ENCODE results near the gene SMYD2. TPM values are rescaled to one million over a fixed set of nuclear protein-coding genes. Genes with fewer than 3 reads are reported as not detected.

SMYD2 gene
- polyA plus RNA-seq, 4 donors, result 41.0 to 53.3 (median 46.1) TPM

DNA sequence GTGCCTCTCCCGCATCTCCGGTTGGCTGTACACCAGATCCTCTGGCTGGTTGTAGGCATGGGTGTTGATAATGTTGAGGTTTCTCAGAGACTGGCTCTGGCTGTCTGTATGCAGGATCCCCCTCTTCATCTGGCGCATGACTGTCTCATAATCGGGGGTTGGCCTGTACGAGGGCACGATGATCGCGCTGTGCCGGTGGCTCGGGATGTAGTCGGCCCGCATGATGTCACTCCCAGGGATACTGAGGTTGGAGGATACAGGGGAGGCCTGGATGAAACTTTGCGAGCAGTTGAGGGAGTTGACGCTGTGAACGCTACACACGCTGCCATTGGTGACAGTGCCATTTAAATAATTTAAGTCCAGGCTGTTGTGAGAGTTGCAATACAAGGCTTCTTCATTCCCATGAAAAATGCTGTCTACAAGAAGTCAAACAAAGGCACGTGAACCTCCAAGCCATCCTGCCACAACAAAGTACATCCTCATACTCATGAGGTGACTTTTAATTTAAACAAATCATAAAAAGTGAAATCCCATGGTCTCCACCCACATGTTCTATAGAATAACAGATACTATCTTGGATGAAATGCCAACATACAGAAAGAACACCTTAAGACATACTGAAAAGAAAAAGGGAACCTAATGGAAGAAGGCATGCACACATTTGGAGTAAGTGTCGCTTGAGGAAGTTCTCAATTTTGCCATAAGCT is 103.6 kb downstream of the SMYD2 start:
- DNase-seq (ENCODE audit: low read depth in 4 of 4, low spot score in 2 of 4), result no peak

DNA sequence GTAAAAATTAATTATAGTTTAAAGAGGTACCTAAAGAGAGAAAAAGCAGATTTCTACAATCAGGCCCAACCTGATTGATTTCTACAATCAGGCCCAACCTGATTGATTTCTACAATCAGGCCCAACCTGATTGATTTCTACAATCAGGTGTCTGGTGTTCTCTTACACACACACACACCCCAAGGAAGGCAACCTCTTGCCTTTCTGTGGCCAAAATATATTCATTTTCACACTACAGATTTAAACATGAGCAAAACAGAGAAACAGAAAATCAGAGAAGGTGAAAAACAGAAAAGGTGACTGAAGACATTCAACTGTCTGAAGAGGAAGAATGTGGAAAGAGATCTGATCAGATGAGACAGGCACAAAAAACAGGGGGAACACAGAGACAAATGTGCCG is 104.5 kb downstream of the SMYD2 start:
- DNase-seq (ENCODE audit: low read depth in 4 of 4, low spot score in 2 of 4), result no peak

DNA sequence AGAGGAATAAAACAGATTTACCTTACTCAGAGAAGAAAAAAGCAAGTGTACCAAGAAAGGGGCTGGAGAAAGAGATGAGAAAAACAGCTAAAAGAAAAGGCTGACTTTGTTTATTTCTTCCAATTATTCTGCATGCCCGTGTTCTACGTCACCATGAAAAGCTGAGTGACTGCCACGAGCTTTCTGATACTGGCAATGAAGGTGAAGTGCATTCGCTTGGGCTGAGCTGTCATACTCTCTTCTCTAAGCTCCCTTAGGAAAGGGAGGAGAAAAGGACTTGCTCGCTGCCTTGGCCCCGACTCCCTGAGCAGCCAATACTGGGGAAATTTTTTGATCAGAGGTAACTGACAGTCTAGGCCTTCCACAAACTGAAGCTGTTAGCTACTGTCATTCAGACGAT is 105.4 kb downstream of the SMYD2 start:
- no peak for DNase-seq (ENCODE audit: low read depth in 4 of 4, low spot score in 2 of 4)
